ENCODE data around the gene POLR1A.

DNA sequence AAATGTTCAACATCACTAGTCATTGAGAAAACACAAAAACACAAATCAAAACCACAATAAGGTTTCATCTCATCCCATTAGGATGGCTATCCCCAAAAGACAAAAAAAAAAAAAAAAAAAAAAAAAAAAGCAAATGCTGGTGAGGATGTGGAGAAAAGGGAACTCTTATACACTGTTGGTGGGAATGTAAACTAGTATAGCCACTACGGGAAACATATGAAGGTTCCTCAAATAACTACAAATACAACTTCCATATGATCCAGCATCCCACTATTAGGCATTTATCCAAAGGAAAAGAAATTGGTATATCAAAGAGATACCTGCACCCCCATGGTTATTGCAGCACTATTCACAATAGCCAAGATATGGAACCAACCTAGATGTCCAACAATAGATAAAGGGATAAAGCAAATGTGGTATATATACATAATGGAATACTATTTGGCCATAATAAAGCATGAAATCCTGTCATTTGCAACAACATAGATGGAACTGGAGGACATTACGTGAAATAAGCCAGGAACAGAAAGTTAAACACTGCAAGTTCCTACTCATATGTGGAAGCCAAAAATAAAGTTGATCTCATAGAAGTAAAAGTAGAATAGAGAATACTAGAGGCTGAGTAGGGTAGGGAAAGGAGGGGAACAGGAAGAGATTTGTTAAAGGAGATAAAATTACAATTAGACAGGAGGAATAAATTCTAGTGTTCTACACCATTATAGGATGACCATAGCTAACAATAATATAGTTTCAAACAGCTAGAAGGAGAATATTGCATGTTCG lies 8.4 kb downstream of the POLR1A start:
- TF ChIP-seq, protein P1, sequence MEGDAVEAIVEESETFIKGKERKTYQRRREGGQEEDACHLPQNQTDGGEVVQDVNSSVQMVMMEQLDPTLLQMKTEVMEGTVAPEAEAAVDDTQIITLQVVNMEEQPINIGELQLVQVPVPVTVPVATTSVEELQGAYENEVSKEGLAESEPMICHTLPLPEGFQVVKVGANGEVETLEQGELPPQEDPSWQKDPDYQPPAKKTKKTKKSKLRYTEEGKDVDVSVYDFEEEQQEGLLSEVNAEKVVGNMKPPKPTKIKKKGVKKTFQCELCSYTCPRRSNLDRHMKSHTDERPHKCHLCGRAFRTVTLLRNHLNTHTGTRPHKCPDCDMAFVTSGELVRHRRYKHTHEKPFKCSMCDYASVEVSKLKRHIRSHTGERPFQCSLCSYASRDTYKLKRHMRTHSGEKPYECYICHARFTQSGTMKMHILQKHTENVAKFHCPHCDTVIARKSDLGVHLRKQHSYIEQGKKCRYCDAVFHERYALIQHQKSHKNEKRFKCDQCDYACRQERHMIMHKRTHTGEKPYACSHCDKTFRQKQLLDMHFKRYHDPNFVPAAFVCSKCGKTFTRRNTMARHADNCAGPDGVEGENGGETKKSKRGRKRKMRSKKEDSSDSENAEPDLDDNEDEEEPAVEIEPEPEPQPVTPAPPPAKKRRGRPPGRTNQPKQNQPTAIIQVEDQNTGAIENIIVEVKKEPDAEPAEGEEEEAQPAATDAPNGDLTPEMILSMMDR (IDR thresholded peaks at IDR 0.05), result no peak
- no peak for TF ChIP-seq EZH2phosphoT487 (IDR thresholded peaks at IDR 0.05)
